ENCODE results near the gene VILL.

VILL gene

GRCh38 chr3:37974121-37975083 is 16.2 kb upstream of the VILL start:
- no peaks in the 10 kb centered on the region for H3K36me3 ChIP-seq (replicated peaks; ENCODE audit: insufficient read depth, low read length)
- H3F3A ChIP-seq (ENCODE audit: insufficient read depth, low read length), result no peaks in the 10 kb centered on the region
- TF ChIP-seq EZH2phosphoT487 (IDR thresholded peaks at IDR 0.05; ENCODE audit: low read length), result no peak
- TF ChIP-seq, protein P1, sequence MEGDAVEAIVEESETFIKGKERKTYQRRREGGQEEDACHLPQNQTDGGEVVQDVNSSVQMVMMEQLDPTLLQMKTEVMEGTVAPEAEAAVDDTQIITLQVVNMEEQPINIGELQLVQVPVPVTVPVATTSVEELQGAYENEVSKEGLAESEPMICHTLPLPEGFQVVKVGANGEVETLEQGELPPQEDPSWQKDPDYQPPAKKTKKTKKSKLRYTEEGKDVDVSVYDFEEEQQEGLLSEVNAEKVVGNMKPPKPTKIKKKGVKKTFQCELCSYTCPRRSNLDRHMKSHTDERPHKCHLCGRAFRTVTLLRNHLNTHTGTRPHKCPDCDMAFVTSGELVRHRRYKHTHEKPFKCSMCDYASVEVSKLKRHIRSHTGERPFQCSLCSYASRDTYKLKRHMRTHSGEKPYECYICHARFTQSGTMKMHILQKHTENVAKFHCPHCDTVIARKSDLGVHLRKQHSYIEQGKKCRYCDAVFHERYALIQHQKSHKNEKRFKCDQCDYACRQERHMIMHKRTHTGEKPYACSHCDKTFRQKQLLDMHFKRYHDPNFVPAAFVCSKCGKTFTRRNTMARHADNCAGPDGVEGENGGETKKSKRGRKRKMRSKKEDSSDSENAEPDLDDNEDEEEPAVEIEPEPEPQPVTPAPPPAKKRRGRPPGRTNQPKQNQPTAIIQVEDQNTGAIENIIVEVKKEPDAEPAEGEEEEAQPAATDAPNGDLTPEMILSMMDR (IDR thresholded peaks at IDR 0.05; ENCODE audit: low read length), result peak; percentile 91
- no peak overlapping the region for H3K27ac ChIP-seq (ENCODE audit: low read length)
- H2AFZ ChIP-seq (ENCODE audit: low read length), result no peak overlapping the region
- no peaks in the 10 kb centered on the region for H3K79me2 ChIP-seq (ENCODE audit: low read length)
- H3K9ac ChIP-seq (ENCODE audit: low read length), result no peak overlapping the region
- H3K4me1 ChIP-seq (ENCODE audit: low read length), result no peaks in the 10 kb centered on the region
- no peaks in the 10 kb centered on the region for H3K9me3 ChIP-seq (replicated peaks; ENCODE audit: insufficient read depth, low read length)
- DNase-seq, result peak; percentile 61
- H4K20me1 ChIP-seq (ENCODE audit: insufficient read depth, low read length), result no peaks in the 10 kb centered on the region
- H3K4me2 ChIP-seq (ENCODE audit: low read depth, low read length), result no peak overlapping the region
- no peaks in the 10 kb centered on the region for H3K9me2 ChIP-seq (replicated peaks; ENCODE audit: insufficient read depth, low read length)
- H3K27me3 ChIP-seq (replicated peaks; ENCODE audit: insufficient read depth, low read length), result no peaks in the 10 kb centered on the region
- H3K4me3 ChIP-seq (ENCODE audit: low read length), result no peak overlapping the region

- Histone ChIP-seq H3K79me2 (ENCODE audit: low read length) (no peaks in the 10 kb centered on the region), H3K4me3 (ENCODE audit: low read length) (no peak overlapping the region), H3K36me3 (replicated peaks; ENCODE audit: insufficient read depth, low read length) (no peaks in the 10 kb centered on the region), H4K20me1 (ENCODE audit: insufficient read depth, low read length) (no peaks in the 10 kb centered on the region), H3K27ac (ENCODE audit: low read length) (no peak overlapping the region), H3K4me1 (ENCODE audit: low read length) (no peaks in the 10 kb centered on the region), H2AFZ (ENCODE audit: low read length) (no peak overlapping the region), H3K27me3 (replicated peaks; ENCODE audit: insufficient read depth, low read length) (no peaks in the 10 kb centered on the region), H3K9me2 (replicated peaks; ENCODE audit: insufficient read depth, low read length) (no peaks in the 10 kb centered on the region), H3F3A (ENCODE audit: insufficient read depth, low read length) (no peaks in the 10 kb centered on the region), H3K9me3 (replicated peaks; ENCODE audit: insufficient read depth, low read length) (no peaks in the 10 kb centered on the region), H3K9ac (ENCODE audit: low read length) (no peak overlapping the region), H3K4me2 (ENCODE audit: low read depth, low read length) (no peak overlapping the region)
- TF ChIP-seq, protein P1 (IDR thresholded peaks at IDR 0.05; ENCODE audit: low read length), result no peak
- TF ChIP-seq EZH2 (optimal IDR thresholded peaks at IDR 0.05; ENCODE audit: low read depth, low read length) (no peak), EZH2phosphoT487 (IDR thresholded peaks at IDR 0.05; ENCODE audit: low read length) (no peak)
- no peak for DNase-seq
Observed at GRCh38 chr3:37979541-37980461, 10.8 kb upstream of the VILL start.

DNA sequence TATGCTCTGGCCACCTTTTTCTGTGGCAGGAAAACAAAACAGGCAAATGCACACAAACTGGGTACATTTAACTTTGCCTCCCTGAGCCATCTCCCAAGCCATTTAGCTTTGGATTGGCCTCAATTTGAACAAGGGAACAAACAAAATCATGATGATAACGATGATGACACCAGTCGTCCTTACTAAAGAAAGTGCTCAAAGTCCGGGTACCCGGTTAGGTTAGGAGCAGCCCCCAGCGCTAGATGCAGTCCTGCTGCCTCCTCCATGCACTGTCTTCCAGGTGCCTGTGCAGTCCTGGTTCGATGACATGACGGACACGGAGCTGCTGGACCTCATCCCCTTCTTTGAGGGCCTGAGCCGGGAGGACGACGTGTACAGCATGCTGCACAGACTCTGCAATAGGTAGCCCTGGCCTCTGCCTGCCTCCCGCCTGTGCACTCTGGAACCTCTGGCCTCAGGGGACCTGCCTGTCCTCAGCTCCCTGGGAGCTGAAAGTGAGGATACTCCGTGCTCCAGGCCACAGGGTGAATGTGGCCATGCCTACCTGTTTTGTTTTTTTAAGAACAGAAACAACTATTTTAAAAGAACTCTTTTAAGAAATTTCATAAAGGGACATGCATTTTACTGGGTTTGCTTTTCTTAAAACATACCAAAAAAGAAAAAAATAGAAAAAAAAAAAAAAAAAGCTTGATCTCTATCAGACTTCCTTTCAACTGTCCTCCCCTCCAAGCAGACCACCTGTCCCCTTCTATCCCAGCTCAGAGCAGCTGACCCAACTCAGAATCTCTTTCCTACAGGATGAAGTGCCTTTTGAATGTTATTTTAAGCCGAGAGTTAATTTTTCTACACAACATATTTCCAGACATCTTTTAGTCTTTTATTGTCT is 9.9 kb upstream of the VILL start:
- Histone ChIP-seq H3K36me3 (replicated peaks; ENCODE audit: insufficient read depth, low read length) (no peaks in the 10 kb centered on the region), H3K79me2 (ENCODE audit: low read length) (no peaks in the 10 kb centered on the region), H3K9ac (ENCODE audit: low read length) (no peak overlapping the region), H3K27ac (ENCODE audit: low read length) (no peak overlapping the region), H3K9me3 (replicated peaks; ENCODE audit: insufficient read depth, low read length) (no peaks in the 10 kb centered on the region), H3K9me2 (replicated peaks; ENCODE audit: insufficient read depth, low read length) (no peaks in the 10 kb centered on the region), H3K4me3 (ENCODE audit: low read length) (no peak overlapping the region), H2AFZ (ENCODE audit: low read length) (no peak overlapping the region), H3K4me2 (ENCODE audit: low read depth, low read length) (no peak overlapping the region), H3K27me3 (replicated peaks; ENCODE audit: insufficient read depth, low read length) (no peaks in the 10 kb centered on the region), H3F3A (ENCODE audit: insufficient read depth, low read length) (no peaks in the 10 kb centered on the region), H3K4me1 (ENCODE audit: low read length) (no peaks in the 10 kb centered on the region), H4K20me1 (ENCODE audit: insufficient read depth, low read length) (no peaks in the 10 kb centered on the region)
- no peak for TF ChIP-seq EZH2 (optimal IDR thresholded peaks at IDR 0.05; ENCODE audit: low read depth, low read length)
- TF ChIP-seq EZH2phosphoT487 (IDR thresholded peaks at IDR 0.05; ENCODE audit: low read length), result no peak
- TF ChIP-seq, protein P1 (IDR thresholded peaks at IDR 0.05; ENCODE audit: low read length), result no peak
- DNase-seq, result no peak
